GM12892 (cell line): ENCODE data around the gene OLFM2.

ENCODE experiments used
- POLR2A ChIP-seq: IDR thresholded peaks from 2 replicates; pipeline ENCODE4 v1.6.1; 2011; ENCODE audit warnings: low read depth, low read length, control low read depth
- POLR2AphosphoS5 ChIP-seq: IDR thresholded peaks from 2 replicates; pipeline ENCODE4 v1.6.1; 2011; ENCODE audit warnings: low read depth, low read length, control low read depth

- TF ChIP-seq POLR2A (no peak), POLR2AphosphoS5 (no peak)
Measured at GRCh38 chr19:9881720-9882119, 54.6 kb downstream of the OLFM2 start.
